Duodenal mucosa (tissue), 2 donors: Measurements from ENCODE around the gene KPNA3.

Source experiments
- H3K27ac ChIP-seq: one replicate; pipeline ENCODE4 v1.7.0; 2013; ENCODE audit warnings: low read depth, low read length
- H3K27me3 ChIP-seq, 2 donors: one replicate each; pipeline ENCODE4 v1.7.0; 2013; ENCODE audit warnings: low read length in 2 of 2, control low read depth in 1 of 2; ENCODE audit not compliant: insufficient read depth in 2 of 2, control insufficient read depth in 1 of 2
- H3K36me3 ChIP-seq, 2 donors: one replicate each; pipeline ENCODE4 v1.7.0; 2013; ENCODE audit warnings: low read length in 2 of 2, control low read depth in 1 of 2; ENCODE audit not compliant: insufficient read depth in 2 of 2, control insufficient read depth in 1 of 2
- H3K4me1 ChIP-seq, 2 donors: one replicate each; pipeline ENCODE4 v1.7.0; 2013; ENCODE audit warnings: low read length in 2 of 2, control low read depth in 1 of 2; ENCODE audit not compliant: insufficient read depth in 2 of 2, control insufficient read depth in 1 of 2
- H3K4me3 ChIP-seq, 2 donors: one replicate each; pipeline ENCODE4 v1.7.0; 2013; ENCODE audit warnings: low read length in 2 of 2, low read depth in 1 of 2
- H3K9ac ChIP-seq, 2 donors: one replicate each; pipeline ENCODE4 v1.7.0; 2013; ENCODE audit warnings: low read length in 2 of 2, low read depth in 1 of 2
- H3K9me3 ChIP-seq, 2 donors: one replicate each; pipeline ENCODE4 v1.7.0; 2013; ENCODE audit warnings: low read length in 2 of 2, control low read depth in 1 of 2; ENCODE audit not compliant: control insufficient read depth in 1 of 2

Gene KPNA3

GRCh38 chr13:49760558-49760957 is 31.9 kb downstream of the KPNA3 start:
- Histone ChIP-seq H3K9ac (no peak overlapping the region), H3K4me3 (no peak overlapping the region), H3K27ac (no peak overlapping the region), H3K4me1 (no peaks in the 10 kb centered on the region), H3K27me3 (no peaks in the 10 kb centered on the region), H3K9me3 (no peaks in the 10 kb centered on the region), H3K36me3 (no peaks in the 10 kb centered on the region)

DNA sequence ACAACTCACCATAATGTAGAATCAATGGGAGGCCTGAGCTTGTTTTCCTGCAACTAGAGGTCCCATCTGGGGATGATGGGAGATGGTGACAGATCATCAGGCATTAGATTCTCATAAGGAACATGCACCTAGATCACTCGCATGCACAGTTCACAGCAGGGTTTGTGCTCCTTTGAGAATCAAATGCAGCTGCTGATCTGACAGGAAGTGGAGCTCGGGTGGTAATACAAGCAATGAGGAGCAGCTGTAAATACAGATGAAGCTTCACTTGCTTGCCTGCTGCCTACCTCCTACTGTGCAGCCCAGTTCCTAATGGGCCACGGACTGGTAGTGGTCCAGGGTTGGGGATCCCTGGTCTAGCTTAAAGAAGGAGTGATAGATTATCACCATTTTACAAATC is 33.0 kb downstream of the KPNA3 start:
- Histone ChIP-seq H3K27me3 (no peaks in the 10 kb centered on the region), H3K27ac (no peak overlapping the region), H3K4me3 (no peak overlapping the region), H3K4me1 (no peaks in the 10 kb centered on the region), H3K9me3 (no peaks in the 10 kb centered on the region), H3K36me3 (no peaks in the 10 kb centered on the region), H3K9ac (no peak overlapping the region)

GRCh38 chr13:49756263-49756662 is 36.2 kb downstream of the KPNA3 start:
- Histone ChIP-seq H3K4me3 (no peak overlapping the region), H3K4me1 (no peaks in the 10 kb centered on the region), H3K27ac (no peak overlapping the region)

DNA sequence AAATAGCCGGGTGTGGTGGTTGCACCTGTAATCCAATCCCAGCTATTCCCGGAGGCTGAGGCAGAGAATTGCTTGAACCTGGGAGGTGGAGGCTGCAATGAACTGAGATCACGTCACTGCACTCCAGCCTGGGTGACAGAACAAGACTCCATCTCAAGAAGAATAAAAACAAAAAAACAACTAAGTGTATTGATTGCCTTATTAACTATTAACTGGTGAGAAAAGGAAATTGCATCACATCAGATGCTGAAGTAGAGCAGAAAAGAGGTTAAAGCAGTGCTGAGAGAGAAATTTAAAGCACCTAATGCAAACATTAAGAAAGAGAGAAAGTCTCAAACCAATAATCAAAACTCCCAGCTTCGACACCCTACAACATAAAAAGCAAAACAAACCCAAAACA is 38.3 kb downstream of the KPNA3 start:
- Histone ChIP-seq H3K4me1 (no peaks in the 10 kb centered on the region), H3K4me3 (no peak overlapping the region), H3K27me3 (no peaks in the 10 kb centered on the region), H3K27ac (no peak overlapping the region), H3K36me3 (no peaks in the 10 kb centered on the region), H3K9ac (no peak overlapping the region), H3K9me3 (no peaks in the 10 kb centered on the region)

More at GRCh38 chr13:49756263-49756662, 36.2 kb downstream of the KPNA3 start:
- no peak overlapping the region for H3K9ac ChIP-seq
- no peaks in the 10 kb centered on the region for H3K27me3 ChIP-seq
- H3K9me3 ChIP-seq, result no peaks in the 10 kb centered on the region
- H3K36me3 ChIP-seq, result no peaks in the 10 kb centered on the region

DNA sequence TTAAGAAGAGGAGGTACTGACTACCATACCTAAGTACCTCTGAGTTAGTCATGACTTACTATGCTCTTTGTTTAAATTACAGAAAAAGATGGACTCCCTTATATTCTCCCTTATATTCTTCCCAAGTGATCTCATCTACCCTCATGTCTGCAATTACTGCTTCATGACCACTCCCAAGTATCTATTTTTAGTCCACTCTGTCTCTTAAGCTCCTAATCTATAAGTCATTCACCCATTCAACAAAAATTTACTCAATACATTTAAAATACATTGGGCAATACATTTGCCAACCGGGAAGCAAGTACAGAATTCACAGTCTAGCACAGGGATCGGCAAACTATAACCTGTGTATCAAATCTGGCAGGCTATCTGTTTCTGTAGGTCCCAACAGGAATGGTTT is 42.6 kb downstream of the KPNA3 start:
- Histone ChIP-seq H3K4me1 (no peaks in the 10 kb centered on the region), H3K27me3 (no peaks in the 10 kb centered on the region), H3K4me3 (no peak overlapping the region), H3K36me3 (no peaks in the 10 kb centered on the region), H3K9me3 (no peaks in the 10 kb centered on the region), H3K27ac (no peak overlapping the region), H3K9ac (no peak overlapping the region)

DNA sequence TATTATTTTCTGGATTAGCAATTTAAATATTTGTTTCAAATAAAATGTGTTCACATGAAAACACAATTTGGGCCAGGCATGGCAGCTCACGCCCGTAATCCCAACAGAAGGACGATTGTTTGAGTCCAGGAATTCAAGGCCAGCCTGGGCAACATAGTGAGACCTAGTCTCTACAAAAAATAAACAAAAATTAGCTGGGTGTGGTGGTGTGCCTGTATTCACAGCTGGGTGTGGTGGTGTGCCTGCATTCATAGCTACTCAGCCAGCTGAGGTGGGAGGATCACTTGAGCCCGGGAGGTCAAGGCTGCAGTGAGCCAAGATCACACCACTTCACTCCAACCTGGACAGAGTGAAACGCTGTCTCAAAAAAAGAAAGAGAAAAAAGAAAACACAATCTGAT is 46.4 kb downstream of the KPNA3 start:
- no peak overlapping the region for H3K9ac ChIP-seq
- no peaks in the 10 kb centered on the region for H3K4me1 ChIP-seq
- no peak overlapping the region for H3K27ac ChIP-seq
- H3K27me3 ChIP-seq, result no peaks in the 10 kb centered on the region
- no peaks in the 10 kb centered on the region for H3K9me3 ChIP-seq
- H3K4me3 ChIP-seq, result no peak overlapping the region
- H3K36me3 ChIP-seq, result no peaks in the 10 kb centered on the region

DNA sequence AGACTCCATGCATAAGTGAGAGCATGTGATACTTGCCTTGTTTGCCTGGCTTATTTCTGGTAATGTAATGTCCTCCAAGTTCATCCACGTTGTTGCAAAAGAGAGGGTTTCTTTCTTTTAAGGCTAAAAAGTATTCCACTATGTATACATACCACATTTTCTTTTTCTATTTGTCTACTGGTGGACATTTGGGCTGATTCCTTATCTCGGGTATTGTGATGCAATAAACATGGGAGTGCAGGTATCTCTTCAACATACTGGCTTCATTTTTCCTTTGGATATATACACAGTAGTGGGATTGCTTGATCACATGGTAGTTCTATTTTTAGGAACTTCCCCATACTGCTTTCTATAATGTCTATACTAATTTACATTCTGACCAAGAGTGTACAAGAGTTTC is 51.6 kb downstream of the KPNA3 start:
- H3K9ac ChIP-seq, result no peak overlapping the region
- no peak overlapping the region for H3K4me3 ChIP-seq
- no peak overlapping the region for H3K27ac ChIP-seq
- peaks cover 0 to 5% of the 10 kb centered on the region in 2 donors for H3K4me1 ChIP-seq
- no peaks in the 10 kb centered on the region for H3K36me3 ChIP-seq
- no peaks in the 10 kb centered on the region for H3K9me3 ChIP-seq
- no peaks in the 10 kb centered on the region for H3K27me3 ChIP-seq

- no peaks in the 10 kb centered on the region for H3K36me3 ChIP-seq
- no peaks in the 10 kb centered on the region for H3K27me3 ChIP-seq
- H3K9ac ChIP-seq, result no peak overlapping the region
- peaks cover 0 to 5% of the 10 kb centered on the region in 2 donors for H3K4me1 ChIP-seq
- H3K4me3 ChIP-seq, result no peak overlapping the region
- no peaks in the 10 kb centered on the region for H3K9me3 ChIP-seq
- H3K27ac ChIP-seq, result no peak overlapping the region
These were observed 52.8 kb downstream of the KPNA3 start for GRCh38 chr13:49739498-49740187.

DNA sequence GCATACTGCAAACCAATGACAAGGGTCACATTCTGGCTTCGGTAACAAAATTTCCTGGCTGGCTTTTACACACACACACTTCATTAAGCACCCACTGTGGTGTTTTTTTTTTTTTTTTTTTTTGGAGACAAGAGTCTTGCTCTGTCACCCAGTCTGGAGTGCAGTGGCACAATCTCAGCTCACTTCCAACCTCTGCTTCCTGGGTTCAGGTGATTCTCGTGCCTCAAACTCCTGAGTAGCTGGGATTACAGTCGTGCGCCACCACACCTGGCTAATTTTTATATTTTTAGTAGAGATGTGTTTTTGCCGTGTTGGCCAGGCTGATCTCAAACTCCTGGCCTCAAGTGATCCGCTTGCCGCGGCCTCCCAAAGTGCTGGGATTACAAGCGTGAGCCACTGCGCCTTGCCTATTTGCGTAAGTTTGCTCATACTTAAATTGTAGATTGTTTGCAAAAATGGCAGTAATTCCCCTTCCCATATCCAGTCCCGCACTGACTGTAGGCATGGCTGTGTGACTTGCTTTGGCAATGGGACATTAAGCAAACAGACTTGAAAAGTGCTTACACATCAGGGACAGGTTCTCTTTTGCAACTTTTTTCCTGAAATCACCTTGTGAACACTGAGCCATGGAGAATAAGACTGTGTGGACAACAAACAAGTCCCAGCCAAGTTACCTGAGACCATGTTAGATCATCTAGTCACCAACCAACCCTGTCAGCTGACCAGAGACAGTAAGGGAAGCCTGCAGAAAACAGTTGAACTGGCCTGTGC is 59.1 kb downstream of the KPNA3 start:
- no peaks in the 10 kb centered on the region for H3K9me3 ChIP-seq
- peaks cover 4 to 8% of the 10 kb centered on the region in 2 donors for H3K36me3 ChIP-seq
- no peak overlapping the region for H3K9ac ChIP-seq
- H3K4me1 ChIP-seq, result no peaks in the 10 kb centered on the region
- H3K27ac ChIP-seq, result no peak overlapping the region
- no peak overlapping the region for H3K4me3 ChIP-seq
- no peaks in the 10 kb centered on the region for H3K27me3 ChIP-seq

DNA sequence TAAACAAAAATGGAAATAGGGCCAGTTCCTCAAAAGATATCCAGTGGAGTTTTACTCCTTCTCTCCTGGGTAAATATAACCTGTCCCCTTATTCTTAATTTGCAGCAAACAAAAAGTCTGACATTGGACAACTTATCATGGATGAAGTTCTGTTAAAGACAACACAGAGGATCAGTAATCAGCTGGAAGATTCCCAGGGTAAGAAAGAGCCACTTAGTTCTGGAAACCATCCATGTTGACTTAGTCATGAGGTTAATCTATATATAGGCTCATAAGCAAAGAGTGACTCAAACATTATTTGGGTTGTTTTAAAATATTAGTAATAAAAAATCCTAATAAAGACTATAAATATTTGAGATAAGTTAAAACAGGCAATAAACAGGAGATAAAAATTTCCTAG is 60.7 kb downstream of the KPNA3 start:
- Histone ChIP-seq H3K27me3 (no peaks in the 10 kb centered on the region), H3K27ac (no peak overlapping the region), H3K9me3 (no peaks in the 10 kb centered on the region), H3K4me1 (no peaks in the 10 kb centered on the region), H3K9ac (no peak overlapping the region), H3K36me3 (peaks cover 4 to 8% of the 10 kb centered on the region in 2 donors), H3K4me3 (no peak overlapping the region)
